Colonic mucosa (tissue), 4 donors: ENCODE results near the gene KERA. TPM values are rescaled to one million over a fixed set of nuclear protein-coding genes. Genes with fewer than 3 reads are reported as not detected.

Source experiments
- DNase-seq: peaks from one replicate; pipeline ENCODE4 v3.0.0-alpha.2; 2020
- H3K27ac ChIP-seq: fragments of 200-600 bp; one replicate; pipeline ENCODE4 v1.8.0; 2021
- H3K27me3 ChIP-seq: fragments of 200-600 bp; one replicate; pipeline ENCODE4 v1.8.0; 2021
- H3K36me3 ChIP-seq: fragments of 200-600 bp; one replicate; pipeline ENCODE4 v1.8.0; 2021
- H3K4me1 ChIP-seq: fragments of 200-600 bp; one replicate; pipeline ENCODE4 v1.8.0; 2021; ENCODE audit warnings: mild to moderate bottlenecking
- H3K4me3 ChIP-seq: fragments of 200-600 bp; one replicate; pipeline ENCODE4 v1.8.0; 2021
- H3K9ac ChIP-seq, 2 donors: one replicate each; pipeline ENCODE4 v1.7.0; 2013; ENCODE audit warnings: control low read depth in 2 of 2, low read depth in 2 of 2, low read length in 2 of 2
- H3K9me3 ChIP-seq: fragments of 200-600 bp; one replicate; pipeline ENCODE4 v1.8.0; 2021
- CTCF ChIP-seq: fragments of 200-600 bp; IDR thresholded peaks from one replicate; pipeline ENCODE4 v1.8.0; 2022; ENCODE audit warnings: antibody characterized with exemption, mild to moderate bottlenecking
- intact Hi-C: fragments of 100-400 bp; cut with DNase I; formaldehyde crosslinking; loops from one replicate; pipeline ENCODE4 v1.14.1; 2022
- total RNA-seq, 2 donors: library from RNA; stranded (reverse); fragmentation: NEBNext Ultra II Directional in 1 of 2; extraction: Animal tissue kit (Norgen Biotek cat#: 25700) in 1 of 2; gene quantifications; one replicate each; pipeline ENCODE4 v1.2.1, GENCODE V29; 2021
- donor health status: healthy.
- donor health status: DM: no; HTN: no; CAD: no.
- donor health status: DM: no; HTN: no; CAD: no.

Gene KERA
- total RNA-seq, 2 donors from 2014 or later = not detected

GRCh38 chr12:91058786-91059185, 962 bp upstream of the KERA start:
- Histone ChIP-seq H3K36me3 (no peaks in the 10 kb centered on the region), H3K4me1 (no peaks in the 10 kb centered on the region), H3K9me3 (no peaks in the 10 kb centered on the region), H3K27me3 (no peaks in the 10 kb centered on the region), H3K27ac (no peak overlapping the region), H3K4me3 (no peak overlapping the region), H3K9ac (no peak overlapping the region)
- no peak for DNase-seq
- intact Hi-C loops = no loop called here
- no peak for TF ChIP-seq CTCF

- H3K9ac ChIP-seq = no peak overlapping the region
- no peak for TF ChIP-seq CTCF
- intact Hi-C loops = no loop called here
These were observed 1.3 kb downstream of the KERA start for GRCh38 chr12:91056488-91056887.

GRCh38 chr12:91055976-91056375, 1.8 kb downstream of the KERA start:
- intact Hi-C loops = no loop called here
- TF ChIP-seq CTCF = no peak
- H3K27ac ChIP-seq = no peak overlapping the region

More at GRCh38 chr12:91056488-91056887, 1.3 kb downstream of the KERA start:
- DNase-seq = no peak
- Histone ChIP-seq H3K27me3 (no peaks in the 10 kb centered on the region), H3K27ac (no peak overlapping the region), H3K36me3 (no peaks in the 10 kb centered on the region), H3K4me1 (no peaks in the 10 kb centered on the region), H3K4me3 (no peak overlapping the region), H3K9me3 (no peaks in the 10 kb centered on the region)

GRCh38 chr12:91053951-91054715, 3.7 kb downstream of the KERA start:
- no peak for TF ChIP-seq CTCF
- no peaks in the 10 kb centered on the region for H3K27me3 ChIP-seq
- H3K4me3 ChIP-seq = no peak overlapping the region
- H3K36me3 ChIP-seq = no peaks in the 10 kb centered on the region
- no peaks in the 10 kb centered on the region for H3K9me3 ChIP-seq
- intact Hi-C loops = no loop called here
- peak; percentile 22 for DNase-seq
- no peaks in the 10 kb centered on the region for H3K4me1 ChIP-seq
- H3K9ac ChIP-seq = no peak overlapping the region
- no peak overlapping the region for H3K27ac ChIP-seq

More at GRCh38 chr12:91055976-91056375, 1.8 kb downstream of the KERA start:
- no peak for DNase-seq
- H3K36me3 ChIP-seq = no peaks in the 10 kb centered on the region
- no peak overlapping the region for H3K9ac ChIP-seq
- no peaks in the 10 kb centered on the region for H3K9me3 ChIP-seq
- no peak overlapping the region for H3K4me3 ChIP-seq
- no peaks in the 10 kb centered on the region for H3K4me1 ChIP-seq
- no peaks in the 10 kb centered on the region for H3K27me3 ChIP-seq

GRCh38 chr12:91052026-91052425, 5.8 kb downstream of the KERA start:
- H3K27ac ChIP-seq = no peak overlapping the region
- no peak overlapping the region for H3K4me3 ChIP-seq
- intact Hi-C loops = no loop called here
- H3K36me3 ChIP-seq = no peaks in the 10 kb centered on the region
- no peak for TF ChIP-seq CTCF
- H3K9ac ChIP-seq = no peak overlapping the region
- H3K4me1 ChIP-seq = no peaks in the 10 kb centered on the region
- DNase-seq = no peak
- no peaks in the 10 kb centered on the region for H3K27me3 ChIP-seq
- H3K9me3 ChIP-seq = no peaks in the 10 kb centered on the region
